HG02852 (cell line): Measurements from ENCODE around the gene SKIC2.
A peak's percentile ranks its signal among the peaks of the same experiment; 100 is the strongest.
"Not testable (repeated sequence)": the region's sequence is repeated elsewhere in the genome, so short reads cannot be mapped to it uniquely, and the experiment has no call there.

Source experiments
- ATAC-seq: cut with Tn5 transposase; IDR thresholded peaks from one replicate; pipeline ENCODE4 v1.9.1; 2021; ENCODE audit warnings: mild to moderate bottlenecking, moderate library complexity; ENCODE audit not compliant: unreplicated experiment

The SKIC2 gene

DNA sequence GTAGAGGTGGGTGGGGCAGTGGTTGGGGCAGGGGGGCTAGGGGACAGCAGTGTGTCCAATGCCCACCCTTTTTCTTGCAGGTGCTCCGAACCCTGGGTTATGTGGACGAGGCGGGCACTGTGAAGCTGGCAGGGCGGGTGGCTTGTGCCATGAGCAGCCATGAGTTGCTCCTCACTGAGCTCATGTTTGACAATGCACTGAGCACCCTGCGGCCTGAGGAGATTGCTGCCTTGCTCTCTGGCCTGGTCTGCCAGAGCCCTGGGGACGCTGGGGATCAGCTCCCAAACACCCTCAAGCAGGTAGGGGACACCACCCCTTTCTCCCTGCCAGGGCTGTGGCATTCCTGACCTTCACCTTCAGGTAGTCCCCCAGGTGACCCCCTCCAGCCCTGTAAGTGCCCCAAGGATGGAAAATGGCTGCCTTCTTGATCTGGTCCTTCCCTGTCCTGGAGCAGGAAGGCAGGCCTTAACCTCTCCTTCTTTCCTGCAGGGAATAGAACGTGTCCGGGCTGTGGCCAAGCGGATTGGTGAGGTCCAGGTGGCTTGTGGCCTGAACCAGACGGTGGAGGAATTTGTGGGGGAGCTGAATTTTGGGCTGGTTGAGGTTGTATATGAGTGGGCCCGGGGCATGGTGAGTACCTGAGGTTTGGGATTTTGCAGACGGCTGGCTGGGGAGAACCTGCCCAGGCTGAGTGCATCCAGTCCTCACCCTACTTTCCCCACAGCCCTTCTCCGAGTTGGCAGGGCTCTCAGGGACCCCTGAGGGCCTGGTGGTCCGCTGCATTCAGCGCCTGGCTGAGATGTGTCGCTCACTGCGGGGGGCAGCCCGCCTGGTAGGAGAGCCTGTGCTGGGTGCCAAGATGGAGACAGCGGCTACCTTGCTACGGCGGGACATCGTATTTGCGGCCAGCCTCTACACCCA lies 10.1 kb downstream of the SKIC2 start:
- ATAC-seq = no peak

DNA sequence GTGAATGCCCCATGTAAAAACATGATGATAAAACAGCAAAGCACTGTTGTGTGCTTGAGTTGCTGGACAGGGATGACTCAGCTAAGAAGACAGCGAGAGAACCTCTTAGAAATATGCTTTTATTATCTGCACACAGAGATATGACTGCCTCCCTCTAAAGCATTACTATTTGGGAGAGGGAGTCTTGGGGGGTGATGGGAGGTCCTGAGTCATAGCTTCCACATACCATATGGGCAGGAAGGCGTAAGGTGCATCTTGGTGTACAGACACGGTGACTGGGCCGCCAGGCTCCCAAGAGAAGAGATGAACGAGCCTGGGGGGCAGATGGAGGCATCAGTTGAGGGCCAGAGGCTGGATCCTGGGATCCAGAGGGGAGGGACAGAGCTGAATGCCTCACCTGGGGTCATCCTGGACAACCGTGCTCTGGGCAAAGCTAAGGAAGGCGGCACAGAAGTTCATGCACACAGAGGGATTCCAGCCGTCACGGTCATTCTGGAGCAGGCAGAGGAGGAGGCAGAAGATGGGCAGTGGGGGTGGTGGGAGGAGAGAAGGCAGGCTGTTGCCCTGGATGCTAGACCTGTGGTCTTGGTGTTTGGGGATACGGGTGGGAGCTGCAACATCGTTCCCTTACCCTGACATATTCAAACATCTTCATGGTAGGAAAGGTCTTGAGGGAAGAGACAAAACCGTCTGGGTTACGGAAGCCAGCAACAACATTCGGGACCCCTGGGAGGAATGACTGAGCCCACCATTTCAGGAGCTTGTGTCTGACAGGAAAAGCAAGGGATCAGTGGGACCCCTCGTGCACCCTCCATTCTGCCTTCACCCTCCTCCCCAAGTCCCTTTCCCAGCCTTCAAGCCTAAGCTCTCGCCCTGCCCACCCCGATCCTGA lies 11.0 kb downstream of the SKIC2 start:
- ATAC-seq = no peak

DNA sequence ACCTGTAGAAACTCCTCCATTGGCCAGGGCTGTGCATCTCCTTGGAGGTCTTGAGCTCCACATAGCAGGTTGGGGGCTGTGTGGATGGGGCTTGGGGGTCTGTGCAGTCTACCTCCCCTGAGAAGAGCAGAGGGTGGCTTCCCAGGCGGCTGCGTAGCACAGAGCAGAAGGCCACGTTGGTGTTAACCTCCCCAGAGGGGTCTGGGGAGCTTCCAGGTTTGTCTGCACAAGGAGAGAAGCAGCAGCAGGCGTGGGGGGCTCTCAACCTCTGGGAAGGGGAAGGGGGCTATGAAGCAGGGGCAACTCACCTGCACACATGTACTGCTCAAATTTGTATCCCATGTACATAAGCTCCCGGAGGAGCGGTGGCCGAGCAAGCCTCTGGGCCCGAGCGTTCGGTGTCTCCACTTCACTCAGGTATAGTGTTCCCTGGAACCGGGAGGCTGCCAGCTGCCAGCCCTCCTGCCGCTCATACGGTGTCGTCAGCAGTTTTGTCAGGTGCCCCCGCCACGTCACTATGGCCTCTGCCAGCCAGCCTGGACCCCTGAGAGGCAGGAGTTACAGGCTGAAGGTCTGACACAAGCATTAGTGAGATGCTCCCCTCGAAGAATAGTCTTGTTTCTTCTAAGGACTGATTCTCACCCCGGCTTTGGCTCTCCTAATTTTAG lies 11.8 kb downstream of the SKIC2 start:
- ATAC-seq = no peak

- ATAC-seq = no peak
Measured at GRCh38 chr6:31971279-31971992, 12.5 kb downstream of the SKIC2 start.

GRCh38 chr6:31971993-31972708 lies 13.2 kb downstream of the SKIC2 start, which contains the start of gene DXO:
TSS of gene DXO (minus strand) at chr6:31972138. CDS start at chr6:31971675, 463 bp downstream.
- ATAC-seq = peak; percentile 90

DNA sequence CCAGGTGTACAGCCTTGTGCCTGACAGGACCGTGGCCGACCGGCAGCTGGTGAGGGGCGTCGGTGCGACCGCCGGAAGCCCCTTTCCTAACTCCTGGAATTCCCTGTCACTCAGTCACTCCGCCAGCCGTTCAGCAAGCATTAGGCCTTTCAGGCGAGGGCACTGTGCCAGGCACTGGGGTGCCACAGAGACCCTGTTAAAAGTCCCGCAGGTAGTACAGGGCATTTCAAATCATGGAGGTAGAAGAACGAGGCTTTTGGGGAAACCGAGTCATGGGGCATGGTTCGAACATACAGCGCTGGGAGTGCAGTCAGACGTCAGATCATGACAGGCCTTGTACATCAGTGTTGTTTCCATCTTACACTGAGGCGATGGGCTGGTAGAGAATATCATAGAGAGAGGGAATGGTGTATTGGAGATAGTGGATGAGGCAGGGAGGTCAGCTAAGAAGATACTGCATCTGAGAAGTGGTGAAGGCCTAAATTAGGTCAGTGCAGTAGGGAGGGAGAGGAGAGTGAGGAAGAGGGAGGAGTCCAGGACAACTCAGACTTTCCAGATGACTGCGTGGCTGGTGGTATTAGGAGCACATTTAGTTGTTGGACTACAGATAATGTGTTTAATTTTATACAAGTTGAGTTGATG lies 13.9 kb downstream of the SKIC2 start:
- no peak for ATAC-seq

GRCh38 chr6:31976065-31976464 lies 17.1 kb downstream of the SKIC2 start:
- not testable (repeated sequence) for ATAC-seq

- no peak for ATAC-seq
Measured at GRCh38 chr6:31977816-31978431, 18.9 kb downstream of the SKIC2 start.

- no peak for ATAC-seq
Measured at GRCh38 chr6:31978831-31979230, 19.9 kb downstream of the SKIC2 start.

DNA sequence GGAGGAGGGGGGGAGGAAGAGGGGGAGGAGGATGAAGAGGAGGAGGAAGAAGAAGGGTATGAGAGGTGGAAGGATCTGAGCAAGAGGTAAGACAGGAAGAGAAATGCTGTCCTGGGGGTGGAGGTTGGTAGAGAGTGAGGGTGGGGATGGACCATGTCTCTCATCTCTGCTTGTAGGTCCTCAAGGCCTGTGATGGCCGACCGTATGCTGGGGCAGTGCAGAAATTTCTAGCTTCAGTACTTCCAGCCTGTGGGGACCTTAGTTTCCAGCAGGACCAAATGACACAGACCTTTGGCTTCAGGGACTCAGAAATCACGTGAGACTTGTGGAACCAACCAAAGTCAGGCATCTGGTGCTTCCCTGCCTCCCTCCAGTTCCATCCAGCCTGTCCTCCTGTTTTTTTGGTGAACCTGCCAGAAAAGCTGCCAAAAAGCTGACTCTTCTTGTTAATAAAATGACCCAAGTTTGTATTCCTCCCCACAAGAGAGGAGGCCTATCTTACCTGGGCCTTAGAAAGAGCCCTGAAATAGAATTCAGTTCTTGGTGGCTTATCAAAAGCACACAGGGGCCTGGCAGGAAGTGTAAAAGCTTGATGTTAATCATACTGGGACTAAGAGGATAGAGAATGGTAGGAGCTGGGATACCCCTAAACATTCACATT lies 20.4 kb downstream of the SKIC2 start:
- no peak for ATAC-seq

DNA sequence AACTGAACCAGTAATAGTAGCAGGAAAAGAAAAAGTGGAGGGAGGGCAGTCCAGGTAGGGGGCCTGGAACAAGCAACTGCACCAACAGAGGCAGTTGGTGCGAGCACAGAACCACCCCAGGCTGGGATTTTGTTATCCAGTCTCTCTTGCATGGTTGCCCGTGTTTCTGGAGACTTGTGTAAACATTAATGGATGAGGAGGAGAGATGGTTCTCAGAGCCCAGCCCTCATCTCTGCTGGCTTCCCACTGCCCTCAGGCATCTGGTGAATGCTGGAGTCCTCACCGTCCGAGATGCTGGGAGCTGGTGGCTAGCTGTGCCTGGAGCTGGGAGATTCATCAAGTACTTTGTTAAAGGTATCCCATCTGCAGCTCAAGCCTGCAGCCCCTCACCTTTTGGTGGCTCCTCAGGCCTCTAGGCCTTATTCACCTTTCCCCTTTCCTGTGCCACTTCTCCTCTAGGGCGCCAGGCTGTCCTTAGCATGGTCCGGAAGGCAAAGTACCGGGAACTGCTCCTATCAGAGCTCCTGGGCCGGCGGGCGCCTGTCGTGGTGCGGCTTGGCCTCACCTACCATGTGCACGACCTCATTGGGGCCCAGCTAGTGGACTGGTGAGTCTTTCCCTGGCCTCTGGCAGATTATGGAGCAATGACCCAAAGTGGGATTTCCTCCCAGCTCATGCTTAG lies 21.4 kb downstream of the SKIC2 start:
- not testable (repeated sequence) for ATAC-seq

- ATAC-seq = not testable (repeated sequence)
Measured at GRCh38 chr6:31980998-31981397, 22.0 kb downstream of the SKIC2 start.

DNA sequence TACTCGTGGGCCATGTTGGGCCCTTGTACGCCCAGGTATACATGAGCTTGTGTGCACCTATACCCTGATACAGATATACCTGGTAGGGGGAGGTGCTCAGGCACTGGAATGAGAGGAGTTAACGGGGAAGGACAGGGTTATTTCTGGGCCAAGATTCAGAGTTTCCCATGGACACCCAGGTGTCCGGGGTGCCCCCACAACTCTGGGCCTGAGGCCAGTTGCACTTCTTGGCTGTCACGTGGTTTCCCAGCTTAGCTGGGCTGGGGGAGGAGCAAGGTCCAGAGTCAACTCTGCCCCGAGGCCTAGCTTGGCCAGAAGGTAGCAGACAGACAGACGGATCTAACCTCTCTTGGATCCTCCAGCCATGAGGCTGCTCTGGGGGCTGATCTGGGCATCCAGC lies 22.8 kb downstream of the SKIC2 start, which contains the start of gene C4A:
C4A (plus strand) TSS at position 314 of the 400 bp plus-strand sequence; CDS start at position 365, 51 bp downstream.
- ATAC-seq = not testable (repeated sequence)

- not testable (repeated sequence) for ATAC-seq
Measured at GRCh38 chr6:31989363-31989762, 30.4 kb downstream of the SKIC2 start.

GRCh38 chr6:31994421-31994820 lies 35.4 kb downstream of the SKIC2 start:
- not testable (repeated sequence) for ATAC-seq

GRCh38 chr6:31996385-31996784 lies 37.4 kb downstream of the SKIC2 start:
- not testable (repeated sequence) for ATAC-seq

GRCh38 chr6:32002546-32003268 lies 43.7 kb downstream of the SKIC2 start:
- not testable (repeated sequence) for ATAC-seq
